ENCODE results near the gene SUPT4H1. TPM values are rescaled to one million over a fixed set of nuclear protein-coding genes. Genes with fewer than 3 reads are reported as not detected.

The SUPT4H1 gene
- total RNA-seq, 1 experiment from 2014 or later: 53.8 TPM

- no TSS peak for BruUV-seq (replicated peaks)
- H3K4me3 ChIP-seq (ENCODE audit: low read depth in 2 of 2, low read length in 2 of 2): no peak overlapping the region
- no peaks in the 10 kb centered on the region for H3K9me3 ChIP-seq (ENCODE audit: control insufficient read depth, insufficient read depth, low read depth, low read length)
- H3K36me3 ChIP-seq (ENCODE audit: control insufficient read depth, insufficient read depth, low read length): no peaks in the 10 kb centered on the region
- H3K27ac ChIP-seq (ENCODE audit: low read length): no peak overlapping the region
- in situ Hi-C loops (cut with HindIII; ENCODE audit: low pct_unique_long_range_greater_than_20kb, low sequenced_read_pairs): no loop called here
- POLR2A ChIA-PET: interaction anchor here (0.7 kb wide), 1 partner anchor 22 kb away, joined by 4 read pairs; no protein-coding TSS in a partner anchor
- TF ChIP-seq REST (IDR thresholded peaks at IDR 0.05; ENCODE audit: insufficient read depth in 1 of 2, low read depth in 2 of 2, low read length in 1 of 2): no peak
- TF ChIP-seq TCF7L2 (IDR thresholded peaks at IDR 0.05; ENCODE audit: low read depth, low read length): no peak
- TF ChIP-seq SIN3A (IDR thresholded peaks at IDR 0.05; ENCODE audit: borderline replicate concordance, insufficient read depth, low read depth, low read length): no peak
- TF ChIP-seq CTCF (IDR thresholded peaks at IDR 0.05): no peak
- TF ChIP-seq POLR2AphosphoS5 (IDR thresholded peaks at IDR 0.05; ENCODE audit: low read depth, low read length): no peak
- ATAC-seq: no peak
- no peak for DNase-seq (ENCODE audit: low read depth, low spot score)
- no peaks in the 10 kb centered on the region for H3K4me1 ChIP-seq (ENCODE audit: control insufficient read depth, insufficient read depth, low read length)
- CTCF ChIA-PET: no interaction called here
- intact Hi-C loops (cut with micrococcal nuclease; ENCODE audit: unreplicated experiment): no loop called here
- no peaks in the 10 kb centered on the region for H3K27me3 ChIP-seq (ENCODE audit: control insufficient read depth, insufficient read depth, low read length)
Observed at GRCh38 chr17:58365980-58366595, 14.1 kb upstream of the SUPT4H1 start.

GRCh38 chr17:58365185-58365979 is 13.4 kb upstream of the SUPT4H1 start:
- H3K27ac ChIP-seq (ENCODE audit: low read length): no peak overlapping the region
- no peak for TF ChIP-seq POLR2AphosphoS5 (IDR thresholded peaks at IDR 0.05; ENCODE audit: low read depth, low read length)
- TF ChIP-seq SIN3A (IDR thresholded peaks at IDR 0.05; ENCODE audit: borderline replicate concordance, insufficient read depth, low read depth, low read length): no peak
- TF ChIP-seq TCF7L2 (IDR thresholded peaks at IDR 0.05; ENCODE audit: low read depth, low read length): no peak
- no peak for TF ChIP-seq CTCF (IDR thresholded peaks at IDR 0.05)
- BruUV-seq (replicated peaks): no TSS peak
- in situ Hi-C loops (cut with HindIII; ENCODE audit: low pct_unique_long_range_greater_than_20kb, low sequenced_read_pairs): no loop called here
- no peaks in the 10 kb centered on the region for H3K4me1 ChIP-seq (ENCODE audit: control insufficient read depth, insufficient read depth, low read length)
- no peaks in the 10 kb centered on the region for H3K9me3 ChIP-seq (ENCODE audit: control insufficient read depth, insufficient read depth, low read depth, low read length)
- no peaks in the 10 kb centered on the region for H3K27me3 ChIP-seq (ENCODE audit: control insufficient read depth, insufficient read depth, low read length)
- DNase-seq (ENCODE audit: low read depth, low spot score): no peak
- no peak overlapping the region for H3K4me3 ChIP-seq (ENCODE audit: low read depth in 2 of 2, low read length in 2 of 2)
- ATAC-seq: no peak
- POLR2A ChIA-PET: interaction anchor here (0.7 kb wide), 1 partner anchor 23 kb away, joined by 4 read pairs; no protein-coding TSS in a partner anchor
- CTCF ChIA-PET: no interaction called here
- H3K36me3 ChIP-seq (ENCODE audit: control insufficient read depth, insufficient read depth, low read length): no peaks in the 10 kb centered on the region
- intact Hi-C loops (cut with micrococcal nuclease; ENCODE audit: unreplicated experiment): no loop called here

Data from Panc1 (cell line).